GM23248 (cell line): Measurements from ENCODE around the gene CSRP1.

Source experiments
- EZH2 ChIP-seq: fragments of 200-600 bp; sonication (generic); IDR thresholded peaks from 2 replicates; pipeline ENCODE4 v1.6.1; 2018; ENCODE audit warnings: antibody characterized with exemption, mild to moderate bottlenecking; ENCODE audit not compliant: insufficient read depth, poor library complexity, severe bottlenecking
- EZH2phosphoT487 ChIP-seq: fragments of 200-600 bp; sonication (generic); IDR thresholded peaks from 2 replicates; pipeline ENCODE4 v1.6.1; 2018; ENCODE audit warnings: antibody characterized with exemption, moderate library complexity, mild to moderate bottlenecking, low read depth; ENCODE audit not compliant: insufficient read depth

GRCh38 chr1:201552941-201553351 lies 46.0 kb upstream of the CSRP1 start:
- no peak for TF ChIP-seq EZH2
- TF ChIP-seq EZH2phosphoT487, result no peak
